H1 (cell line): Measurements from ENCODE around the gene DNAJC19.

Source experiments
- CTCF ChIP-seq, 3 experiments: IDR thresholded peaks; 1 replicate in 2 of 3; 2 replicates in 1 of 3; pipeline versions ENCODE4 v1.5.1 to v1.6.1; 2011; ENCODE audit warnings: low read length in 3 of 3, mild to moderate bottlenecking in 3 of 3, inconsistent platforms in 2 of 3, low read depth in 1 of 3, moderate library complexity in 1 of 3; ENCODE audit not compliant: insufficient read depth in 1 of 3; ENCODE audit errors: control extremely low read depth in 1 of 3
- EZH2 ChIP-seq: fragments of 200-600 bp; sonication (generic); IDR thresholded peaks from 2 replicates; pipeline ENCODE4 v1.7.1; 2012; ENCODE audit warnings: low read depth, mild to moderate bottlenecking, moderate library complexity, low read length, inconsistent platforms; ENCODE audit not compliant: severe bottlenecking
- JUND ChIP-seq: IDR thresholded peaks from 2 replicates; pipeline ENCODE4 v1.6.1; 2011; ENCODE audit warnings: mild to moderate bottlenecking, improper control_type of control experiment, low read length
- POLR2AphosphoS5 ChIP-seq: IDR thresholded peaks from 2 replicates; pipeline ENCODE4 v1.6.1; 2011; ENCODE audit warnings: low read depth, low read length

DNA sequence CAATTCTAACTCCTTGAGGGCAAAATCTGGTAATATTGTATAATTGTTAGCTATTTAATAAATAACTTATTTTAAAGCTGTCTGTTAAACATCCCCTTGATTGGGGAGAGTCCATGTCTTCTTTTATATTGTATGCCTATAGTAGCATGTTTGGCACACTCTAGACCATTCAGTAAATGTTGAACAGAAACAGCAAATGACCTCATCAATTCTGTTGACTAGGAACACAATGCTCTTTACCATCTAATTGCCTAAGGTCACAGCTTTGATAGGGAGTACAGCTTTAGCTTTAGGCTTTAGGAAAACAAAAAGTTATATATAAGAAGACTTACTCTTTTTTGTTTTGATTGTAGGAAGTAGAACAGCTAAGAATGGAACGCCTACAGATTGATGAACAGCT lies 27.0 kb downstream of the DNAJC19 start:
- TF ChIP-seq CTCF (IDR thresholded peaks at IDR 0.05; ENCODE audit: control extremely low read depth in 1 of 3, insufficient read depth in 1 of 3, low read depth in 1 of 3, low read length in 3 of 3) (no peak), EZH2 (no peak), JUND (no peak), POLR2AphosphoS5 (no peak)
